OCI-LY1 (cell line): ENCODE data around the gene SNRNP40.

Experiments
- EZH2 ChIP-seq: fragments of 200-600 bp; sonication (generic), shearing (Covaris generic); IDR thresholded peaks from 2 replicates; pipeline ENCODE4 v1.8.0; 2017; ENCODE audit warnings: borderline replicate concordance, mixed run types, mild to moderate bottlenecking, antibody characterized with exemption, low read length, moderate library complexity, mixed read lengths
- TF ChIP-seq, protein P1 (sequence below): fragments of 200-600 bp; sonication (generic), shearing (Covaris generic); IDR thresholded peaks from 2 replicates; pipeline ENCODE4 v1.5.1; 2017; ENCODE audit warnings: mild to moderate bottlenecking, antibody characterized with exemption, low read length, moderate library complexity, mixed read lengths

DNA sequence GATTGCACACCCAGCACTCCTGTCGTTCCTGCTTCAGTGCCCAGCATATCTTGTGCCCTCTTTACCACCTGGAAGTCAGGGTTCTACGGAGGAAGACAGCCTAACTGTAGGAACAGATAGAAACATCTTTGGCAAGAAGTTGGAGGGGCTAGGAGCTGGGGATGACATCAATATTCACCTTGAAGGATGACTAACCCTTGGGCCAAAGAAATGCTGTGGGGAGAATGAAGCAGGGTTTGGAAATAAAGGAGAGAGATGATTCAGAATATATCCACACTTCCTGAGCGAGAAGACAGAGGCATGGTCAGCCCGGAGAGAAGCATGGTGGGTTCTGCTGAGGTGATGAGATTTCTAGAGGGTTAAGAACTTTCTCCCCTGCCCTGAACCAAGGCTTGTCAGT is 52.3 kb downstream of the SNRNP40 start:
- TF ChIP-seq, protein P1, sequence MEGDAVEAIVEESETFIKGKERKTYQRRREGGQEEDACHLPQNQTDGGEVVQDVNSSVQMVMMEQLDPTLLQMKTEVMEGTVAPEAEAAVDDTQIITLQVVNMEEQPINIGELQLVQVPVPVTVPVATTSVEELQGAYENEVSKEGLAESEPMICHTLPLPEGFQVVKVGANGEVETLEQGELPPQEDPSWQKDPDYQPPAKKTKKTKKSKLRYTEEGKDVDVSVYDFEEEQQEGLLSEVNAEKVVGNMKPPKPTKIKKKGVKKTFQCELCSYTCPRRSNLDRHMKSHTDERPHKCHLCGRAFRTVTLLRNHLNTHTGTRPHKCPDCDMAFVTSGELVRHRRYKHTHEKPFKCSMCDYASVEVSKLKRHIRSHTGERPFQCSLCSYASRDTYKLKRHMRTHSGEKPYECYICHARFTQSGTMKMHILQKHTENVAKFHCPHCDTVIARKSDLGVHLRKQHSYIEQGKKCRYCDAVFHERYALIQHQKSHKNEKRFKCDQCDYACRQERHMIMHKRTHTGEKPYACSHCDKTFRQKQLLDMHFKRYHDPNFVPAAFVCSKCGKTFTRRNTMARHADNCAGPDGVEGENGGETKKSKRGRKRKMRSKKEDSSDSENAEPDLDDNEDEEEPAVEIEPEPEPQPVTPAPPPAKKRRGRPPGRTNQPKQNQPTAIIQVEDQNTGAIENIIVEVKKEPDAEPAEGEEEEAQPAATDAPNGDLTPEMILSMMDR: no peak
- no peak for TF ChIP-seq EZH2
